Duodenal mucosa (tissue), 2 donors: ENCODE measurements around the gene ARFGEF2.
"Not testable (repeated sequence)": the region's sequence is repeated elsewhere in the genome, so short reads cannot be mapped to it uniquely, and the experiment has no call there.

Experiments
- H3K27ac ChIP-seq: one replicate; pipeline ENCODE4 v1.7.0; 2013; ENCODE audit warnings: low read depth, low read length
- H3K27me3 ChIP-seq, 2 donors: one replicate each; pipeline ENCODE4 v1.7.0; 2013; ENCODE audit warnings: low read length in 2 of 2, control low read depth in 1 of 2; ENCODE audit not compliant: insufficient read depth in 2 of 2, control insufficient read depth in 1 of 2
- H3K36me3 ChIP-seq, 2 donors: one replicate each; pipeline ENCODE4 v1.7.0; 2013; ENCODE audit warnings: low read length in 2 of 2, control low read depth in 1 of 2; ENCODE audit not compliant: insufficient read depth in 2 of 2, control insufficient read depth in 1 of 2
- H3K4me1 ChIP-seq, 2 donors: one replicate each; pipeline ENCODE4 v1.7.0; 2013; ENCODE audit warnings: low read length in 2 of 2, control low read depth in 1 of 2; ENCODE audit not compliant: insufficient read depth in 2 of 2, control insufficient read depth in 1 of 2
- H3K4me3 ChIP-seq, 2 donors: one replicate each; pipeline ENCODE4 v1.7.0; 2013; ENCODE audit warnings: low read length in 2 of 2, low read depth in 1 of 2
- H3K9ac ChIP-seq, 2 donors: one replicate each; pipeline ENCODE4 v1.7.0; 2013; ENCODE audit warnings: low read length in 2 of 2, low read depth in 1 of 2
- H3K9me3 ChIP-seq, 2 donors: one replicate each; pipeline ENCODE4 v1.7.0; 2013; ENCODE audit warnings: low read length in 2 of 2, control low read depth in 1 of 2; ENCODE audit not compliant: control insufficient read depth in 1 of 2

ARFGEF2 gene

DNA sequence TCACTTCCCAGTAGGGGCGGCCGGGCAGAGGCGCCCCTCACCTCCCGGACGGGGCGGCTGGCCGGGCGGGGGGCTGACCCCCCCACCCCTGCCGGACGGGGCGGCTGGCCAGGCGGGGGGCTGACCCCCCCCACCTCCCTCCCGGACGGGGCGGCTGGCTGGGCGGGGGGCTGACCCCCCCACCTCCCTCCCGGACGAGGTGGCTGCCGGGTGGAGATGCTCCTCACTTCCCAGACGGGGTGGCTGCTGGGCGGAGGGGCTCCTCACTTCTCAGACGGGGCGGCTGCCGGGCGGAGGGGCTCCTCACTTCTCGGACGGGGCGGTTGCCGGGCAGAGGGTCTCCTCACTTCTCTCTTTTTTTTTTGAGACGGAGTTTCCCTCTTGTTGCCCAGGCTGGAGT lies 14.7 kb downstream of the ARFGEF2 start:
- H3K27me3 ChIP-seq, H3K9ac ChIP-seq, H3K36me3 ChIP-seq, H3K27ac ChIP-seq, H3K4me3 ChIP-seq, H3K9me3 ChIP-seq: not testable (repeated sequence)
- H3K4me1 ChIP-seq = peaks cover 27 to 35% of the 10 kb centered on the region in 2 donors

DNA sequence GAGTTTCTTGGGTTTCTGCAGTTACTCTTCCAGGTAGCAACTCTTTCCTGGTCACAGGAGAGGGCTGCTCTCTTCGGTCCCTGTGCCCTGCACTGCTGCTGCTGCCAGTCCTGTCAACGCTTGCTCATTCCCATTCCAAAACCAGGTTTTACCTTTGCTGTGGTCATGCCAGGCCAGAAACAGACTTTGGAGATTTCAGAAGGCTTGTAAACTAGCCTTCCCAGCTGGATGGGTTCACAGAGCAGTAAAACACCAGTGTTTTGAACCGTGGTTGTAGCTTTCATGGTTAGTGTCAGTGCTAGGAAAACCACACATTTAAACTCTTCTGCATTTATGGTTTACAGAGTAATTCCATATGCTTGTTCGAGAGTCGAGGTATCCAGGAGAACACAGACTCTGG lies 16.2 kb downstream of the ARFGEF2 start:
- no peak overlapping the region for H3K27ac ChIP-seq
- no peaks in the 10 kb centered on the region for H3K9me3 ChIP-seq
- no peaks in the 10 kb centered on the region for H3K27me3 ChIP-seq
- peaks cover 0 to 17% of the 10 kb centered on the region in 2 donors for H3K36me3 ChIP-seq
- H3K4me1 ChIP-seq = peaks cover 12 to 23% of the 10 kb centered on the region in 2 donors
- no peak overlapping the region for H3K9ac ChIP-seq
- H3K4me3 ChIP-seq = no peak overlapping the region

DNA sequence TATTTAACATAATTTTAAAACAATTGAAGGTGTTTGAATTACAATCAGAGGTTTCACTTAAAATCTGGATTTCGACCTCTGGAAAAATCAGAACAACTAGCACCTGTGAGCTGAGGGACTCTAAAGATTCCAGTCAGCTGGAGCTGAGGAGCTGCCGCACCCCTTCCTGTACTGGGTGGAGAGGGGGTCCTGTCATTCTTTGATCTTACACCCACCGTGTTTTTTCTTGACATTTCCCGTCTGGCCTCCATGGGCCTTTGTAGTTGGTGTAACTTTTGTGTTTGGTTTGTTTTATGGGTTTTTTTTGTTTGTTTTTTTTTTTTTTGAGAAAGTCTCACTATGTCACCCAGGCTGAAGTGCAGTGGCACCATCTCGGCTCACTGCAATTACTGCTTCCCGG lies 17.2 kb downstream of the ARFGEF2 start:
- Histone ChIP-seq H3K27me3 (no peaks in the 10 kb centered on the region), H3K36me3 (peaks cover 8 to 26% of the 10 kb centered on the region in 2 donors), H3K9ac (no peak overlapping the region), H3K4me3 (no peak overlapping the region), H3K4me1 (peaks cover 2 to 13% of the 10 kb centered on the region in 2 donors), H3K27ac (no peak overlapping the region), H3K9me3 (no peaks in the 10 kb centered on the region)

DNA sequence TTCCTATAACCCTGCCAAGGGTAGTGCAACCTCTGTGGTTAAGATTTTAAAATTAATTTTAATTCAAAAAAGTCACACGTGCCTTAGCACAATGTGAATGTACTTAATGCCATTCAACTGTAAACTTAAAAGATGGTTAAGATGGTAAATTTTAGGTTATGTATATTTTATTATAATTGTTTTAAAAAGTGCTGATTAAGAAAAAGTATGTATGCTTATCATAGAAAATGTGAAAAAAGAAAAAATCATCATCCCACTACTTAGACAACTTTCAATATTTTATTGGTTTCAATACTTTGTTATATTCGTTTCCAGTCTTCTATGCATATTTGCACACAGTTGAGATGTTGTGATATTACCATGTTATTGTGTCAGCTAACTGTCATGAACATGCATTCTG lies 18.7 kb downstream of the ARFGEF2 start:
- peaks cover 0 to 5% of the 10 kb centered on the region in 2 donors for H3K4me1 ChIP-seq
- peaks cover 14 to 40% of the 10 kb centered on the region in 2 donors for H3K36me3 ChIP-seq
- H3K27ac ChIP-seq = no peak overlapping the region
- no peaks in the 10 kb centered on the region for H3K9me3 ChIP-seq
- H3K4me3 ChIP-seq = no peak overlapping the region
- no peaks in the 10 kb centered on the region for H3K27me3 ChIP-seq
- no peak overlapping the region for H3K9ac ChIP-seq

DNA sequence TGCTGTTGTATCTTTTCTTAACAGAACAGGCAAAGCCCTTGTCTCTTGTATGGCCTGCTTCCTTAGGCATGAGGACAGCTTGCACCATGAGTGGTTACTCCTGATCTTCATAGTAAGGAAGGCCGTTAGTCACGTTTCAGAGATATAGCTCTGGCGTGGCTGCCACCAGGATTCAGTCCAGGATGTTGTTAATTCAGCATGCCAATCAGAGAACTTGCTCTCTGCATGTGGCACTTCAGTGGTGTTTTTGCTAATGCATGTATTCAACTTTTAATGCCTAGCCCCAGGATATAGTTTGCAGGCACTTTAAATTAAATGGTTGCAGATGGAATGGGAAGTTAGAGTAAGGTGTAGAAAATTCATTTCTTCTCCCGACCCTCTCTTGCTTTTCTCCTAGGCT lies 20.0 kb downstream of the ARFGEF2 start:
- no peak overlapping the region for H3K4me3 ChIP-seq
- H3K4me1 ChIP-seq = peaks cover 4 to 5% of the 10 kb centered on the region in 2 donors

DNA sequence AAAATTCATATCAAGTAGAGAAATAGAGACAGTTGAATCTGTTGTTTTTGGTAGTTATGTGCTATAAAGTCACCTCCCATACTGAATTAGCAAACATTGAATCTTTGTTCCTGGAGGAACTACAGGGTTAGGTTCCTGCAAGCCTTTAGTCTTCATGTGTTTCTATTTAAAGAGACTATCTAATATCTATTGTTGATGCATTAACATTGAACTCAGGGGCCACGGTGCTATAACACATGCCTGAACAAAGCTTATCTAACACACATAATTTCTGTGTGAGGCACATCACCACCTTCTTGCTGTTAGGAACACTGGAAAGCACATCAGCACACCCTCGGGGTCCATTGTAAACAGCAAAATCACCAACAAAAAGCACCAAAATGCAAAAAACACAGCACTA lies 21.2 kb downstream of the ARFGEF2 start:
- peaks cover 4 to 6% of the 10 kb centered on the region in 2 donors for H3K4me1 ChIP-seq

More for the DNA sequence above, 20.0 kb downstream of the ARFGEF2 start:
- Histone ChIP-seq H3K27ac (no peak overlapping the region), H3K36me3 (peaks cover 14 to 43% of the 10 kb centered on the region in 2 donors), H3K9ac (no peak overlapping the region), H3K27me3 (no peaks in the 10 kb centered on the region), H3K9me3 (no peaks in the 10 kb centered on the region)

DNA sequence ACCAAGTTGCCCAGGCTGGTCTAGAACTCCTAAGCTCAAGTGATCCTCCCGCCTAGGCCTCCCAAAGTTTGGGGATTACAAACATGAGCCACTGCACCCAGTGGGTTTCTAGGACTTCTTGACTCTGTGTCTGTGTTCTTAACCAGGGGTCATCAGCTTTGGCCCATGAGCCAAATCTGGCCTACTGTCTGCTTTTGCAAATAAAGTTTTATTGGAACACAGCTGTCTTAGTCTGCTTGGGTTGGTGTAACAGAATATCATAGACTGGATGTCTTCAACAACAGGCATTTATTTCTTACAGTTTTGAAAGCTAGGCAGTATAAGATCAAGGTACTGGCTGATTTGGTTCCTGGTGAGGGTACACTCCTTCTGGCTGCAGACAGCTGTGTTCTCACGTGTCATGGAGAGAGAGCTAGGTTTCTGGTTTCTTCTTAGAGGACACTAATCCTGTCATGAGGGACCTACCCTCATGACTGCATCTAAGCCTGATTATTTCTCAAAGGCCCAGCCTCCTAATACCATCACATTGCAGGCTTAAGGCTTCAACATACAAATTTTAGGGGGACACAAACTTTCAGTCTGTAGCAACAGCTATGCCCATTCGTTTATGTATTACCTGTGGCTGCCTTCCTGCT lies 23.3 kb downstream of the ARFGEF2 start:
- Histone ChIP-seq H3K9me3 (no peaks in the 10 kb centered on the region), H3K27ac (no peak overlapping the region), H3K4me3 (no peak overlapping the region), H3K36me3 (peaks cover 17 to 61% of the 10 kb centered on the region in 2 donors), H3K4me1 (peaks cover 9 to 16% of the 10 kb centered on the region in 2 donors), H3K27me3 (no peaks in the 10 kb centered on the region), H3K9ac (no peak overlapping the region)

More for the DNA sequence above, 21.2 kb downstream of the ARFGEF2 start:
- Histone ChIP-seq H3K9me3 (no peaks in the 10 kb centered on the region), H3K27me3 (no peaks in the 10 kb centered on the region), H3K27ac (no peak overlapping the region), H3K4me3 (no peak overlapping the region), H3K36me3 (peaks cover 14 to 43% of the 10 kb centered on the region in 2 donors), H3K9ac (no peak overlapping the region)

DNA sequence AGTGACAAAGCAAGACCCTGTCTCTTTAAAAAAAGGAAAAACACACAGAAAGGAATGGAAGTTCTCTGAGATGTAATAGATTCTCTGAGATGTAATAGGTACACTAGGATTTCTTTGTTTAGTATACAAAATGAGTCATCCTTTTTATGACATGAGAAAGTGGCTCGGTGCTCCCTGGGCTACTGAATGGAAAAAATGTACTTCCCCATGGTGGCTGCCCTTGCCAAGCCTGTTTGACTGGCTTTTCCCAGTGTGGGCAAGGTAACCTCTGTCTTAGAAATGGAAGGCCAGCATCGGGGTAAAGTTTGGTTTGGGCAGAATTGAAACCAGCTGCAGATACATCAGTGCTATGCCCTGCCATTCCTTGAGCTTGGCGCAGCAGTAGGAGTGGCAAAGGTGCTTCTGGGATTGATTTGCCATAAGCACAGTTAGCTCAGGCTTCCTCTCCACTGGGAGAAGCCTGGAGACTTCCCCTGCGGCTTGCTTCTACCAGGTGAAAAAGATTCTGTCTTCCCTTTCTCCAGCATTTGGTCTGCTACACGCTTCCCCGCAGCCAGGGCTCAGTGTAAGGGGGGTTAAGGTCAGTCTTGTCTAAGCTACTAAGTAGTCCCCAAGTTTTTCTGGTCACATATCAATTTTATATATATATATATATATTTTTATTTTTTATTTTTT lies 24.5 kb downstream of the ARFGEF2 start:
- H3K27ac ChIP-seq = peak overlapping the region; percentile 30
- H3K9ac ChIP-seq = no peak overlapping the region
- H3K4me1 ChIP-seq = peaks cover 9 to 16% of the 10 kb centered on the region in 2 donors
- H3K4me3 ChIP-seq = no peak overlapping the region
- H3K27me3 ChIP-seq = no peaks in the 10 kb centered on the region
- H3K9me3 ChIP-seq = no peaks in the 10 kb centered on the region
- H3K36me3 ChIP-seq = peaks cover 20 to 65% of the 10 kb centered on the region in 2 donors

DNA sequence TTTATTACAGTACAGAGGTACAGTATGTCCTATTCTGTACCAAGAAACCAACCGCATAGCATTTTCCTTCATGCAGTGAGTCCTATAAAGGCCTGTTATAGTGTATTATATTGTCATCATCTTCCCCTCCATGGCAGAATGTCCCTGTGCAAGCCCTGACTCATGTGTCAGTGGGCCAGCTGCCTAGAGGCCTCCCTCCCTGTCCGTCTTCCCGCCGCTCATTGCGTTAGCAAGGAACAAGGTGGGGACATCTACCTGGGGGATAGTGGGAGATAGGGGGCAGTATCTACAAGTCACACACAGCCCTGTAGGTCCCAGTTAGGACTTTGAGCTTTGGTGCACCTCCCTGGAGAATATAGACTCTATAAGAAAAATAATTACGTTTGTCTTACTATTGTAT lies 27.1 kb downstream of the ARFGEF2 start:
- H3K9me3 ChIP-seq = no peaks in the 10 kb centered on the region
- no peak overlapping the region for H3K9ac ChIP-seq
- H3K36me3 ChIP-seq = peaks cover 19 to 71% of the 10 kb centered on the region in 2 donors
- H3K4me1 ChIP-seq = peaks cover 9 to 16% of the 10 kb centered on the region in 2 donors
- no peak overlapping the region for H3K4me3 ChIP-seq
- H3K27me3 ChIP-seq = no peaks in the 10 kb centered on the region
- H3K27ac ChIP-seq = no peak overlapping the region

DNA sequence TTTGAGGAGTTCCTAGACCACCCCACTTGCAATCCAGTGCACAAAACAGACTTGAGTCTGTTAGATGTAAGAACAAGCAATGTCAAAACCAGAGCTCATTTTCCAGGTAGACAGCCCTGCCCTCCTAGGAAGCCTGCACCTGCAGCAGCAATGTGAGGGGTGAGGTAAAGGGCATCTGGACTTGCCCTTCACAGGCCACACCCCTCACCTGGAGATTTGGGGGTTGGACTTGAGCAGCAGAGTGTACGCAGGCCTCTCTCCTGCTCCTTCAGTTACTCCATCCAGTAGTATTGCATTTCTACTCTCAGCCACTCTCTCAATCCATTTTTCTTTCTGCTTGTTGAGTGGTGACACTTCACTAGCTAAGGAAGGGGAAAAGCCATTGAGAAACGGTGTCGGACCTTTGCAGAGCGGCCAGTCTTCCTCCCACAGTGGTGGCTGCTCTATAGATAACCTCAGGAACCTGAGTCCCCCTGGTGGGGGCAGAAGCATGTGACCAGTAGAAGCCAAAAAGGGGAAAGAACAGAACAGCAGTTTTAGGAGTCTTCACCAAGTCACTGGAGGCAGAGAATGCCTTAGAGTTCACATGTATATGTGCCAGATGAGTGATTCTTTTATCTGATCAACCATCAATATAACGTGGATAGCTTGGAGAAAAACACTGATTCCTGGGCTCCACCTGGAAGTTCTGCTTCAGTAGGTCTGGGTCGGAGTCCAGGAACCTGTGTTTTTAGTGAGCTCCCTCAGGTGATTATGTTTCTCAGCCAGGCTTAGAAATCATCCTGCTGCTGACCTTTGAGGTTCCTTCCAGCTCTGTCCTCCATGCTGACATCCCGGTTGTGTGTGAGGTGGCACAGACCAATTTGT lies 28.0 kb downstream of the ARFGEF2 start:
- no peak overlapping the region for H3K27ac ChIP-seq
- peaks cover 9 to 16% of the 10 kb centered on the region in 2 donors for H3K4me1 ChIP-seq
- no peaks in the 10 kb centered on the region for H3K9me3 ChIP-seq
- peaks cover 28 to 72% of the 10 kb centered on the region in 2 donors for H3K36me3 ChIP-seq
- H3K9ac ChIP-seq = no peak overlapping the region
- H3K27me3 ChIP-seq = no peaks in the 10 kb centered on the region
- no peak overlapping the region for H3K4me3 ChIP-seq
